HCT116 (cell line): Measurements from ENCODE around the gene NDUFS6.

Experiments used
- RAD21 ChIP-seq: IDR thresholded peaks from 2 replicates; pipeline ENCODE4 v1.6.1; 2012; ENCODE audit warnings: low read depth, mild to moderate bottlenecking
- YY1 ChIP-seq: IDR thresholded peaks from 2 replicates; pipeline ENCODE4 v1.6.1; 2011; ENCODE audit warnings: low read length, low read depth, moderate library complexity, mild to moderate bottlenecking; ENCODE audit not compliant: insufficient replicate concordance; ENCODE audit errors: extremely low read depth

GRCh38 chr5:1800472-1801221, 560 bp upstream of the NDUFS6 start:
- TF ChIP-seq YY1 = no peak
- TF ChIP-seq RAD21 = no peak
